Measurements from ENCODE around the gene FBXO24. TPM values are rescaled to one million over a fixed set of nuclear protein-coding genes. Genes with fewer than 3 reads are reported as not detected.
"Not testable (repeated sequence)": the region's sequence is repeated elsewhere in the genome, so short reads cannot be mapped to it uniquely, and the experiment has no call there.

Gene FBXO24
- total RNA-seq, 2 experiments from 2014 or later = 1.3 to 1.5 TPM

DNA sequence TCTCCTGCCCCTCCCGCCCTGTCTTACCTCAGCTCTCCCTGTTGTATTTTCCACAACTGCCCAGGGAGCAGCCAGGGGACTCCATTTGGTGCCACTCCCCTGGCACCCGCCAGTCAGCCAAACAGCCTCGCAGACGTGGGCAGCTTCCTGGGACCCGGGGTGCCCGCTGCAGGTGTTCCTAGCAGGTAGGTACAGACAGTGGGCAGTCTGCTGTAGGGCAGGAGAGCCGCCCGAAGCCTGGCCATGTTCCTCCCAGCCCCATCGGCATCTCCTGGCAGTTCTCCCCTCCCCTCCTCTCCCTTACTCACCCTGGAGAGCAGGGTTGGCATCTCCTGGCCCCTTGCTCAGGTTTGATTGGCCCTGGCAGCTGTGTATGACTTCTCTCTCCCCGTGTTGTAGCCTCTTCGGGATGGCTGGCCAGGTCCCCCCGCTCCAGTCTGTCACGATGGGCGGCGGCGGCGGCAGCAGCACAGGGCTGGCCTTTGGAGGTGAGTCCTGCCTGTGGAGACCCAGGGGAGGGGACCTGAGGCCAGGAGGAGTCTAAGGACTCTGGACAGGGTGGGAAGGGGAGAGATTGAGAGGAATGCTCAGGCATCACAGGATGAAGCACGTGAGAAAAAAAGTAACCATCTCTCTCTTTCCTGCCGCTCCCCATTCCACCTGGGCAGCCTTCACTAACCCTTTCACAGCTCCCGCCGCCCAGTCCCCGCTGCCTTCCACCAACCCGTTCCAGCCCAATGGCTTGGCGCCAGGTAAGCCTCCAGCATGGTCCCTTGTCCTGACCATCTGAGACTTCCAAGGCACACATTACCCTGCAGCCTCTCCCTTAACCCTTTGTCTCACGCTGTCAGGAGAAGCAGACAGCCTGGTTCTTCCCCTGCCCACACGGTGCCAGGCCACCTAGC is 23.7 kb upstream of the FBXO24 start:
- Mint-ChIP-seq H3K36me3 (ENCODE audit: low read depth) (peaks cover 14% of the 10 kb centered on the region), H3K27ac (no peak overlapping the region), H3K27me3 (no peaks in the 10 kb centered on the region), H3K4me1 (peaks cover 20% of the 10 kb centered on the region), H3K9me3 (no peaks in the 10 kb centered on the region), H3K4me3 (no peak overlapping the region)
- DNase-seq = no peak
- ChIA-PET POLR2A (no interaction called here), CTCF (interaction anchor here (0.7 to 5.3 kb wide), 4 partner anchors 9 to 64 kb away, joined by 3 to 49 read pairs (median 16); partner anchors contain the start of genes FBXO24 and LRCH4)

DNA sequence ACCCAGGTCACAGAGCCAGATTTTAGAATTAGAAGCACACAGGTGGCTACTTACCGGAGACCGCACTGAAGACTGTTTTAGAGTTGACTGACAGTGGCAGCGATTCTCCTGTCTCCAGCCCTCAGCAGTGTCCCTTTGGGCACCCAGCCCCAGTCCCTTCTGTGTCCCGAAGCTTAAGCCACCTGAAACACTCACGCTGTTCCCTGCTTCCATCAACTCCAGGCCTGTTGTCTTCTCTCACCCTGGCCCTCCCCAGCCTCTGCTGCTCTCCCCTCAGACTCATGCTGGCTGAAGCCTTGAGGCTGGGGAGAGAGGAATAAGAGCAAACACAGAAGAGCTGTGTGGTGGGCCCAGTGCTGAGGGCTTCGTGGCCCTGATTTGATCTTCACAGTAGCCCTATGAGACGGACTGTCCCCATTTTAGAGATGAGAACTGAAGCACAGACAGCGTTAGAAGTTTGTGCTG is 23.0 kb upstream of the FBXO24 start:
- Mint-ChIP-seq H3K27ac (no peak overlapping the region), H3K4me3 (no peak overlapping the region), H3K4me1 (peaks cover 27% of the 10 kb centered on the region), H3K36me3 (ENCODE audit: low read depth) (peaks cover 14% of the 10 kb centered on the region), H3K27me3 (no peaks in the 10 kb centered on the region), H3K9me3 (no peaks in the 10 kb centered on the region)
- ChIA-PET POLR2A (no interaction called here), CTCF (interaction anchor here (0.7 to 4.8 kb wide), 16 partner anchors 8 to 142 kb away, joined by 3 to 49 read pairs (median 4); partner anchors contain the start of gene FBXO24)
- no peak for DNase-seq

DNA sequence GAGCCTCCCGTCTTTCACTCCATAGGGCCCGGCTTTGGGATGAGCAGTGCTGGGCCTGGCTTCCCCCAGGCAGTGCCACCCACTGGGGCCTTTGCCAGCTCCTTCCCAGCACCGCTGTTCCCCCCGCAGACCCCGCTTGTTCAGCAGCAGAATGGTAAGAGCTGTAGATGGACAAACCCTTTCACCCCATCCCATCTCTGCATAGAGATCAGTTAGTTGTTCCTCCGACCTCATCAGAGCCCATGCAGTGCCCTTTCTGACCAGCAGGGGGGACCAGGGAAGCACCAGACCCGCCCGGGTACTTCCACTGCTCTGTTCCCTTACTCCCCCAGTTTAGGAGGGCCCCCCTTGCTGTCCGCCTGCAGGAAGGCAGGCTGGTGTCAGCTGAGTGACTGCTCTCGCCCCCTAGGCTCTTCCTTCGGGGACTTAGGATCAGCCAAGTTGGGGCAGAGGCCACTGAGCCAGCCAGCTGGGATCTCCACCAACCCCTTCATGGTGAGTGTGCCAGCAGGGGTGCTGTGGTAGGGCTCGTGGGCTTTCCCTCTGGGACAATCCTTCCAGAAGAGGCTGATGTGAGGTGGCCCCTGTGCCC is 22.2 kb upstream of the FBXO24 start:
- H3K4me1 Mint-ChIP-seq = peaks cover 34% of the 10 kb centered on the region
- H3K27ac Mint-ChIP-seq = peak overlapping the region; percentile 3
- peak; percentile 88 for DNase-seq
- H3K36me3 Mint-ChIP-seq (ENCODE audit: low read depth) = peaks cover 14% of the 10 kb centered on the region
- ChIA-PET CTCF (interaction anchor here (0.6 to 2.9 kb wide), 20 partner anchors 8 to 329 kb away, joined by 3 to 17 read pairs (median 4); partner anchors contain the start of gene FBXO24), POLR2A (no interaction called here)
- no peaks in the 10 kb centered on the region for H3K27me3 Mint-ChIP-seq
- no peak overlapping the region for H3K4me3 Mint-ChIP-seq
- no peaks in the 10 kb centered on the region for H3K9me3 Mint-ChIP-seq

DNA sequence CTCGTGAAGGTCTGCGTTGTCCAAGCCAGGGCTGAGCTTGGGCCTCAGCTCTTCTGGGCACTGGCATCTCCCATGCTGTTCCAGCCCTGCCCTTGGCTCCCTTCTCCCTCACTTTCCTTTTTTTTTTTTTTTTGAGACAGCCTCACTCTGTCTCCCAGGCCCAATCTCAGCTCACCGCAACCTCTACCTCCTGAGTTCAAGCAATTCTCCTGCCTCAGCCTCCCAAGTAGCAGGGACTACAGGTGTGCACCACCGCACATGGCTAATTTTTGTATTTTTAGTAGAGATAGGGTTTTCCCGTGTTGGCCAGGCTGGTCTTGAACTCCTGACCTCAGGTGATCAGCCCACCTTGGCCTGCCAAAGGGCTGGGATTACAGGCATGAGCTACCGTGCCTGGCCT is 21.7 kb upstream of the FBXO24 start:
- H3K27me3 Mint-ChIP-seq, H3K4me3 Mint-ChIP-seq, H3K27ac Mint-ChIP-seq, POLR2A ChIA-PET, H3K9me3 Mint-ChIP-seq, DNase-seq: not testable (repeated sequence)
- Mint-ChIP-seq H3K36me3 (ENCODE audit: low read depth) (peaks cover 10% of the 10 kb centered on the region), H3K4me1 (peaks cover 36% of the 10 kb centered on the region)
- CTCF ChIA-PET = interaction anchor here (0.6 to 2.9 kb wide), 20 partner anchors 9 to 329 kb away, joined by 3 to 17 read pairs (median 4); partner anchors contain the start of gene FBXO24

DNA sequence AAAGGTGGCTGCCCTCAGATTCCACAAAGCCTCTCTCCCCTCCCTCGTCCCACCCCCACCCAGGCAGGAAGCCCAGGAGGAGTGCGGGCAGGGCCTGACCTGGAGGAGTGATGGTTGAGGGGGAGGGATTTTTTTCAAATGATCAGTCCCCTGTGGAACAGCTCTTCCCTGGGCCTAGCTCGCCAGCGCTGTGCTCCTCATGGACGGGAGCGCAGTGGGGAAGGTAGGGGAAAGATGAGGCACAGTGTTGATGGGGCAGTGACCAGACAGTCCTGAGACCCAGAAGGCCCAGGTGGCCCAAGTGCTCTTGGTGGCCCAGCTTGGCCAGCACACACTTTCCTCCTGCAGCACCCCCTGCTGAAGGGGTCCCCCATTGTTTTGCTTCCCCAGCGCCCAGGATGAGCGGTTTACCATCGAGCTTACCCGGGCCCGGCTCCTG is 21.0 kb upstream of the FBXO24 start:
- ChIA-PET POLR2A (no interaction called here), CTCF (interaction anchor here (0.7 to 2.9 kb wide), 12 partner anchors 12 to 109 kb away, joined by 3 to 17 read pairs (median 5); partner anchors contain the start of gene FBXO24)
- H3K27me3 Mint-ChIP-seq = no peaks in the 10 kb centered on the region
- H3K4me1 Mint-ChIP-seq = peaks cover 36% of the 10 kb centered on the region
- no peak for DNase-seq
- no peak overlapping the region for H3K4me3 Mint-ChIP-seq
- no peak overlapping the region for H3K27ac Mint-ChIP-seq
- peaks cover 9% of the 10 kb centered on the region for H3K36me3 Mint-ChIP-seq (ENCODE audit: low read depth)
- H3K9me3 Mint-ChIP-seq = no peaks in the 10 kb centered on the region

DNA sequence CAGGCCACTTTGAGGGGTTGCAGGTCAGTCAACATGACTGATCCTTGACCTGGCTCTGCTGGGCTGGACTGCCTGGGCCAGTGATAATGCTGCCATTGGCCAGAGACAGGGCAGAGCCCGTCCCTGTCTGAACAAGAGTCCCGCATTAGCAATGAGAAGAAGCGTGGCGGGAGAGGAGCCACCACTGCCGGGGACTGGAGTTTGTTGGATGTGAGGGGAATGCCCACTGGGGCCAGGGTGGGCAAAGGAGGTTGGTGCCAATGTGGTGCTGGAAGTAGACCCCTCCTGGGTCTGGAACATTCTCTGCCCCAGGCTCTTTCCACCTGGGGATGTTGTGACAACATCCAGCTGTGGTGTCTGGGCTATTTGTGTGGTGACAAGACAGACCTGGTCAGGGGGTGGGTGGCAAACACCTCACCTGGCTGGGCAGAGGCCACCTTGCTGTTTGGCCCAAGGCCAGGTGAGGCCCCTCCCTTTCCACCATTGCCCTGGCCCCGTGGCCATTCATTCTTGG is 20.1 kb upstream of the FBXO24 start:
- H3K4me3 Mint-ChIP-seq = no peak overlapping the region
- peaks cover 9% of the 10 kb centered on the region for H3K36me3 Mint-ChIP-seq (ENCODE audit: low read depth)
- DNase-seq = no peak
- CTCF ChIA-PET = interaction anchor here (0.6 to 2.8 kb wide), 9 partner anchors 11 to 111 kb away, joined by 3 to 17 read pairs (median 3); no protein-coding TSS in a partner anchor
- H3K4me1 Mint-ChIP-seq = peaks cover 44% of the 10 kb centered on the region
- no peaks in the 10 kb centered on the region for H3K27me3 Mint-ChIP-seq
- no peaks in the 10 kb centered on the region for H3K9me3 Mint-ChIP-seq
- H3K27ac Mint-ChIP-seq = no peak overlapping the region
- POLR2A ChIA-PET = no interaction called here

DNA sequence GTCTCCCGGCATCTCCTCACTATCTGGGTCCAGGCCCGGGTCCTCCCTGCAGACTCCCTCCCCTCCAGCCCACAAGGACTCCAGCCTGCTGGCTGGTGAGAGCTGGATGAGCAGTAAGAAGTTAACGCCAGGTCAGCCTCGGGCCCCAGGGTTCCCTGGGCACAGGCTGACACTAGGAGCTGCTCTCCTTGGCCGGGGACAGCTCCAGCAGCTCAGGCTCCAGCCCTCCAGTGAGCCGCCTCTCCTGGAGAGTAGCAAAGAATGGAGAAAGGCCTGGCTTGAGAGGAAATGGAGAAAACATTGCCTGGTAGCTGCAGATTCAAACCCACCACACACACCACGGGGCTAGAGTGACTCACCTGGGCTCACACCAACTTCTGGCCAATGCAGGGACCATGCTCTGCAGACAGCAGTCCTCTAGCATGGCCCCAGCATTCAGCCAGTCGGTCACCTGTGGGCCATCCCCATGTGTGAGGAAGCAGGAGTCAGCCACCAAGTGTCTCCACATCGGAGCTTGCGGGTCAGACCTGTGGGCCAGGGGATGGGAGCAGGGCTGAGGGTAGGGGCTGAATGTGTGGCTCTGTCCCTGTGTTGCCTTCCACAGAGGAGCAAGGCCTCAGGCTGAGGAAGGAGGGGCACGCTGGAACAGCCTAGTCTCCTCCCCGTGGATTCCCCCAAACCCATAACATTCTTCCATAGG is 18.9 kb upstream of the FBXO24 start:
- H3K4me3 Mint-ChIP-seq = no peak overlapping the region
- no peaks in the 10 kb centered on the region for H3K27me3 Mint-ChIP-seq
- peaks cover 53% of the 10 kb centered on the region for H3K4me1 Mint-ChIP-seq
- no peaks in the 10 kb centered on the region for H3K9me3 Mint-ChIP-seq
- DNase-seq = no peak
- peak overlapping the region; percentile 19 for H3K27ac Mint-ChIP-seq
- H3K36me3 Mint-ChIP-seq (ENCODE audit: low read depth) = peaks cover 15% of the 10 kb centered on the region
- POLR2A ChIA-PET = interaction anchor here (0.6 kb wide), 1 partner anchor 562 kb away, joined by 3 read pairs; no protein-coding TSS in a partner anchor
- CTCF ChIA-PET = interaction anchor here (1.1 to 2.8 kb wide), 4 partner anchors 10 to 82 kb away, joined by 3 to 7 read pairs (median 4); partner anchors contain the start of genes FBXO24 and LRCH4

DNA sequence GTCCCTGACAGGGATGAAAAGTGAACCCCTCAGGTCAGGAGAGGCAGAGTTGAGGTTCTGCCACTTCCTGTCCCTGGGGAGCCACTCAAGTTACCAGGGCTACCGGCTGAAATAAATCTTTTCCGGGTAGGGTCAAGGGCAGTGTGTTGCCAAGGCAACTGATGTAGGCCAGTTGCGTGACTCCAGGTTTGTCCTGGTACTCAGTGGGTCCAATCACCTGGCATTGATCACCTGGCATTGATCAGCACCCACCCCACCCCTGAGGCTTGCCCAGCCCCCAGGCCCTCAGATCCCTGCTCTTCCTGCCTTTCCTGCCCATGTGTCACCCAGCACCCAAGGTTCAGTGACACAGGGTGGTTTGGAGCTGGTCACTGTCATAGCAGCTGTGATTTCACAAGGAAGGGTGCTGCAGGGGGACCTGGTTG is 18.4 kb upstream of the FBXO24 start:
- H3K4me3 Mint-ChIP-seq = no peak overlapping the region
- ChIA-PET POLR2A (interaction anchor here (0.6 kb wide), 1 partner anchor 563 kb away, joined by 3 read pairs; no protein-coding TSS in a partner anchor), CTCF (interaction anchor here (2.1 to 2.8 kb wide), 2 partner anchors 8 to 16 kb away, joined by 7 to 13 read pairs; no protein-coding TSS in a partner anchor)
- H3K27me3 Mint-ChIP-seq = no peaks in the 10 kb centered on the region
- DNase-seq = no peak
- peaks cover 13% of the 10 kb centered on the region for H3K36me3 Mint-ChIP-seq (ENCODE audit: low read depth)
- peaks cover 55% of the 10 kb centered on the region for H3K4me1 Mint-ChIP-seq
- H3K9me3 Mint-ChIP-seq = no peaks in the 10 kb centered on the region
- H3K27ac Mint-ChIP-seq = peak overlapping the region; percentile 19

DNA sequence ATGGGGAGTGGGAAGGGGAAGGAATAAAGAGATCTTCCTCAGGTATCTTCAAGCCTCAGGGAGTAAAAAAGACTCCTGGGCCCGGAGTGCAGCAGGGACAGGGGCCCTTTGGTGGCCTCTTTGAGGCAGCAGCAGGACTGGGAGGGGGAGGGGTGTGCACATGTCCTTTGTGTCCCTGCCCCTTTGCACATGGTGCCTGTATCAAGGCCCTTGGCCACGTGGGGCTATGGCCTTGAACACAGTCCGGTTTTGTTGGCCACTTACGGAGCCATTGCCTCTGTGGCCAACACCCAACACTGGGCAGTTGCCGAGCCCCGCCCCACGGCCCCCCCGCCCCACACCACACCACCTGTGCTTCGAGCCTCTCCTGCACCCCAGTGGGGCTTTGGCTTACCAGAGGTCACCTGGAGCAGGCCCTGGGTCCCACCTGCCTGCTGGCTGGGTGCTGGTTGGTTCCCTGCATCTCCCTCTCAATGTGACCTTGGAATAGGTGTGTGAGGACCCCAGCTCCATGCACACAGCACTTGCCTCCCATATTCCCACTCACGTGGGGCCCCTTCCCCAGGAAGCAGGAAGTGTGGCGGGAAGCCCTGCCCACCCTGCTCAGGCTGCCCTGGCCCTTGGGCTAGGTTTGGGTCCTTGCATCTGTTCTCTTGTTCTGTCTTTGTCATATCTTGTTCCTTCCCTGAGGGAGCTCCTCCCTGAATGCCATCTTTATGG is 17.8 kb upstream of the FBXO24 start:
- Mint-ChIP-seq H3K4me3 (no peak overlapping the region), H3K27me3 (no peaks in the 10 kb centered on the region)

DNA sequence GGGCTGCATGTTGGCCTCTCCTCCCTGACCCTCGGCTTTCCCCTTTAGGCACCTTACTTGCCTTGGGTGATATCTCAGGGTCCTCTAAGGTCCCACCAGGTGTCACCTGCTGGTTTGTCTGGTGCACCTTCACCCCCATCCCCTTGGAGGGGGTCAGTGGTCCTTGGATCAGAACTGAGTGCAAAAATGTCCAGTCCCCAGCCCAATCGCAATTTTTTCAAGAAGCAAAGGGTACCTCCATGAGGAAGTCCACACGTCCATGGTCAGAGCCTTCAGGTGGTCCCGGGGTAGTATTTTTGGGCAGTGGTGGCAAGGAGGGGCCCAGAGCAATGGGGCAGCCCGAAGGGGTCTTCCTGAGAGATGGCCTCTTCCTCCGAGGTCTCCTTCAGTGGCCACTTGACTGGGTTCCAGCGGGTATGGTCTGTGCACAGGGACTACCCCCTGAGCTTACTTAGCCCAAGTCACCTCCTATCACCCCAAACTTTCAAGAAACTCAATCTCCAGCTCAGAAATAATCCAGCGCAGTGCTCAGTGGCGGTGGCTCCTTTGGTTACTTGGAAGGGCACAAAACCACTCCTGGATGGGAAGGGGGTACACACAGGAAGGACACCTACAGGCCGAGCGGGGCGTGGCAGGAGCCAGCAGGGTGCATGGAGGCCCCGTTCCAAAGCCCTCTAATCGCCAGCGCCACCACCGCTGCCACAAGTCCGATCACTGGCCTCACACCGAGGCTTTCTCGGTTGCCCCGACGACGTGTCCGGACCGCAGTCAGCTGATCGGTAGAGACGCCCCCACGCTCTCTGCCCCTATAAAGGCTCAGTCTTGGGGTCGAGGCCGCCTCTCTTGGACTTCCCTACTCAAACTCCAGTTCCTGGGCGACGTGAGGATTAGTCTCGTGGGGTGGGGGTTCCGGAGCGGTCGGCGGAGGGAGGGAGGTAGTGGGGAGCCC is 17.0 kb upstream of the FBXO24 start:
- Mint-ChIP-seq H3K9me3 (no peaks in the 10 kb centered on the region), H3K27ac (peak overlapping the region; percentile 9), H3K4me3 (no peak overlapping the region), H3K27me3 (no peaks in the 10 kb centered on the region), H3K4me1 (peaks cover 49% of the 10 kb centered on the region), H3K36me3 (ENCODE audit: low read depth) (peaks cover 8% of the 10 kb centered on the region)
- DNase-seq = peak; percentile 39
- CTCF ChIA-PET = interaction anchor here (1.1 to 2.1 kb wide), 5 partner anchors 10 to 92 kb away, joined by 3 to 13 read pairs (median 5); partner anchors contain the start of gene AGFG2
- POLR2A ChIA-PET = no interaction called here

More for the DNA sequence above, 17.8 kb upstream of the FBXO24 start:
- Mint-ChIP-seq H3K27ac (peak overlapping the region; percentile 9), H3K36me3 (ENCODE audit: low read depth) (peaks cover 12% of the 10 kb centered on the region), H3K4me1 (peaks cover 55% of the 10 kb centered on the region), H3K9me3 (no peaks in the 10 kb centered on the region)
- POLR2A ChIA-PET = no interaction called here
- CTCF ChIA-PET = interaction anchor here (1.1 to 2.8 kb wide), 6 partner anchors 9 to 91 kb away, joined by 3 to 13 read pairs (median 6); partner anchors contain the start of gene AGFG2
- DNase-seq = no peak

Measured in activated CD4-positive, alpha-beta T cell treated with anti-CD3 and anti-CD28 coated beads, Interleukin-2, amount 10 ng/mL, durations not matched to agents 7 days and 5 days (primary cell).